GM19468 (cell line): ENCODE data around the gene PDHX.
"Not testable (repeated sequence)": the region's sequence is repeated elsewhere in the genome, so short reads cannot be mapped to it uniquely, and the experiment has no call there.

Experiments
- ATAC-seq: cut with Tn5 transposase; IDR thresholded peaks from one replicate; pipeline ENCODE4 v1.9.1; 2021; ENCODE audit warnings: mild to moderate bottlenecking, moderate library complexity, moderate number of reproducible peaks; ENCODE audit not compliant: unreplicated experiment; ENCODE audit errors: extremely low read depth

Gene PDHX

DNA sequence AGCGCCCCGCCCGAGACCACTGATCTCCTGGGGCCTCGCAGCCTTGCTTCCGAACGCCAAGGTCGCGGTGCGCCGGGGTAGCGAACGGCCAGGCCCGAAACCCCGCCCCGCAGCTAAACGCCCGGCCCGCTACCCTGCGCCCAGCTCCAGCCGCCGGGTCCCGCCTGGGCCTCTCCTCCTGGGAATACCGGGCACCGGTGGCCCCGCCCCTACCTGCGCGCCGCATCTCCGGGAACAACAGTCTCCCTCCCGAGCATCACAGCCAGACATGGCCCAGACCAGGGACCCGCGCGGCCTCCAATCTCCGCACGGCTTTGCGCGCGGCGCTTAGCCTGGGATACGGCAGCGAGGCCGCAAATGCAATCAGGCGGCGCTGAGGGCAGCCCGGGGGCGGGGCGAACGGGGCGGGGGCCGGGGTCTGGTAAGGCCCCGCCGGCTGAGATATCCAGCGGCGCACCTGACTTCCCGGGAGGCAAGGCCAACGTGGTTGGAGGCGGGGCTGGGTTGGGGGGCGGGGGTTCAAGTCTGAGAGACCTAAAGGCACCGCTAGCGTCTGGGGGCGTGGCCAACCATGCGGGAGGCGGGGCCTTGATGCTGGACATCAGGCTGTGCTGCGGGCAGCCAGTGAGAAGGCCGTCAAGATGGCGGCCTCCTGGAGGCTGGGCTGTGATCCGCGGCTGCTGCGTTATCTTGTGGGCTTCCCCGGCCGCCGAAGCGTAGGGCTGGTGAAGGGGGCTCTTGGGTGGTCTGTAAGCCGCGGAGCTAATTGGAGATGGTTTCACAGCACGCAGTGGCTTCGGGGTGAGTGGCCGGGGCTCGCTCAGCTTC lies at the start of gene PDHX, which contains the start of gene APIP:
Gene PDHX (plus strand): TSS at position 604 of the 828 bp plus-strand sequence. CDS start 38 bp downstream, at position 642.
Gene APIP (minus strand): TSS at position 365 of the 828 bp plus-strand sequence. CDS start 95 bp downstream, at position 270.
- ATAC-seq, result peak; percentile 79

GRCh38 chr11:34869425-34869824 lies 47.0 kb upstream of the PDHX start:
- ATAC-seq, result no peak

DNA sequence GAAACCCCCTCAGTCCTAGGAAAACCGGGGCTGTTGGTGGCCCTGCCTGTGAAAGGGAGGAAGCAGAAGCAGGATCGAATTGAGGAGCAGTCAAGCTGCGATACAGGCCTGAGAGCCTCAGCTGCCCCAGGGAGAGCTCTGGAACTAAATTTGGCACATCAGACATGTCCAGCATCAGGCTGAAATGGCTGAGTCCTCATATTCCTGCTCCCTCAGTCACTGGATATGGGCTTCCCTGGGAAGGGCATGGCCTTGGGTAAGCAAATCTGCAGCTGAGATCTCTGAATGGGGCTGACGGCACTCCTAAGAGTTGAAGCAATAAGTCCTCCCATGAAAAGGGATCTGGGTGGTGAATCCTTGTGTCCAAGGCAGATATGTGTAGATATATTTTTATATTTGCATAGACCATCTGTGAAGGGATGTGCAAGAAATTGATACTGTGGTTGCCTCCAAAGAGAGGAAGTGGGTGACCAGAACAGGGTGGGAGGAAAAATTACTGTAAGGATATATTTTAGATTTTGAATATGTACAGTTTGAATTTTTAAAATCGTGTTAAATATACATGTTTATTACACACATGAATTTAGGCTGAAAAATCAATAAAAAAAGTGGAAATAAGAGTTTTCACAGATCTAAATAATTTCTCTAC lies 45.7 kb upstream of the PDHX start:
- no peak for ATAC-seq

DNA sequence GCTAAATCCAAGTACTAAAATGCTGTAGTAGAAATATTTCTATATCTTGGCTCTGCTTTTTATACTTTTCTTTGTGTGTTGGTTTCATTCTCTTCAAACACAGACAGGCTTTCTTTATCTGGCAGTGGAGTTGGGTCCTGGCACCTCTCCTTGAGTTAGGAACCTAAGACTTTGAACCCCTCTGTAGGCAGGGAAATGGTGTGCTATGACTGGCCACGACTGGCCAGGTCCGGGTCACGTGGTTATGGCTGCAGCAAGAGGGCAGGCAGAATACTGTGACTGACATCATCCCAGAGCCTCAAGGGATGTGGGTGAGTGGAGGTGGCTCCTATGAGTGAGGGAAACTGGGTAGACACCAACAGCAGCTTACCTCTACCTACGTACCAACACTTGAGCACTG lies 42.2 kb upstream of the PDHX start:
- no peak for ATAC-seq

DNA sequence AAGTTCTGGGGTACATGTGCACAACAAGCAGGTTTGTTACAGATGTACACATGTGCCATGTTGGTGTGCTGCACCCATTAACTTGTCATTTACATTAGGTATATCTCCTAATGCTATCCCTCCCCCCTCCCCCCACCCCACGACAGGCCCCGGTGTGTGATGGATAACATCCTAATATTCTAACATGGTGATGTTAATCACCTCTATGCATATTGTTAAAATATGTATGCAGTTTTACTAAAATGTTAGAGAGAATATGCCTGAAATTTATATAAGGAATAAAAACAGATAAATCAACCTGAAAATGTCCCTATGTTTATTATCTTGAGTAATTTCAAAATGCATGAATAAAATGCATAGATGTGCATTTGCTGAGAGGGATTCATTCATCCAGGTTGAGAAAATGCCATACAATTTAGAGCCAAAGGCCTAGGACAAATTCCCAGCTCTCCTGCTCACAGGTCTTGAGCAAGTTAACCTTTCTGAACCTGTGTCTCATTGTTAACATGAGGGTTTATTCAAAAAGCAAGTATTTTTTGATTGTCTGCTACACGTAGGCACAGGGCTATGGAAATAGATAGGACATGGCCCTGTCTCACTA lies 38.9 kb upstream of the PDHX start:
- no peak for ATAC-seq

- ATAC-seq, result no peak
Observed at GRCh38 chr11:34881900-34882299, 34.5 kb upstream of the PDHX start.

DNA sequence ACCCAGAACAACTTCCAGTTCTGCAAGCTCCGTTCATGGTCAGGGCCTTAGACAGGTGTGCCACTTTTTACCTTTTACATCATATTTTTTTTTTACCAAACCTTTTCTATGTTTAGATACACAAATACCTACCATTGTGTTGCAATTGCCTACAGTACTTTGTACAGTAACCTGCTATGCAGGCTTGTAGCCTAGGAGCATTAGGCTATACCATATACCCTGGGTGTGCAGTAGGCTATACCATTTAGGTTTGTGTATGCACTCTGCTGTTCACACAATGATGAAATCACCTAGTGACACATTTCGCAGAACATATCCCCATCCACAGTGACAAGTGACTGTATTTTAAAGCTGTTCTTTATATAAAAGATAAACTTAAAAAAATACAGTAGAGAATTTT lies 29.8 kb upstream of the PDHX start:
- no peak for ATAC-seq

DNA sequence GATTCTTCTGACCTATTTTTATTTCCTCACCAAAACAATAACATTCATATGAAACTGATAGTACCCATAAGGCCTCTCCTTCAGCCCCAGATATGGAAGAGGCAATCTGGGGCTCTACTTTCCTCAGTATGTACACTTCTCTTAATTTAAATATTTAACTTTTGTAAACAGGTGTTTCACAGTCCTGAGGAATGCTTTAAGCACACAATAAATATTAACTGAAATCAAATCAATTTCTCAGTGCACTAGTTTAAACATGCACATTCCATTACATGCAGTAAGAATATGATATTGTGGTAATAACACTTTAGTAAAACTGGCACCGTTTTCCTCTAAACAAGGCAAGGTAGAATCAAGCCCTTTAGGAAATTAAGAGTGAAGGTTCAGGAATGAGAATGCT lies 29.2 kb upstream of the PDHX start:
- ATAC-seq, result no peak

- no peak for ATAC-seq
Observed at GRCh38 chr11:34890089-34890488, 26.3 kb upstream of the PDHX start.

GRCh38 chr11:34890812-34891211 lies 25.6 kb upstream of the PDHX start:
- ATAC-seq, result no peak

DNA sequence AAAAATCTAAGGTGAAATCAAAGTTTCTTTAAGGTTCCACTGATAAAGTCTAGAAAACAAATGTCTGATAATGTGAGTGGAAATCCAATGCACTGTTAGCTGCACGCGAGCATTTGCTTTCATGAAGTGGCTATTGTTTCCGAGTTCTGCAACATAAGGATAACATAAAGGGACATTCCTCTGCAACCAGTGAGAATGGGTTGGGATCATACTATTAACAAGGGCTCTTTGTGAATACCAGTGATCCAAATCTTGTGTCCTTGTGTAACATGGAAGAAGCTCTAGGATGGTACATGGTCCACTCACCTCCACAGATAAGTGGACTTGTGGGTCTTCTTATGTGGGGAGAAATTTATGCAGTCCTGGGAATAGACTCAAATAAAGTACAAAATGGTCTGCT lies 24.8 kb upstream of the PDHX start:
- ATAC-seq, result no peak

DNA sequence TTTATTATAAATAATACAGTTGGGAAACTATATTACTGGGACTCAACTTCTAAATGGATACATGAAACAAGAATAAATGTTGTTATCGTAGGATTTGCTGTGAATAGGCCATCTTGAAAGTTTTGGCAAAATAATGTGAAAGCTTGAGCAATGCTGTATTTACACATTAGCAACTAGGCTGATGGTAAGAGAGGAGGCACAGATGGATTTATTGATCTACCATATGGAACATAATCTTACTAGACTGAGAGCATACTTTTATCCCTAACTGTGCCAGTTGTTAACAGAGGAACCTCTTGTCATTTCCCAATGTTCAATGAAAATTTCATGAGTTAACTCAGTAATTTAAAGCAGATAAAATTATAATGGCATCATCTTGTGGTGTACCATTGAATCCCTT lies 23.0 kb upstream of the PDHX start:
- ATAC-seq, result no peak

GRCh38 chr11:34896191-34896590 lies 20.2 kb upstream of the PDHX start:
- not testable (repeated sequence) for ATAC-seq

DNA sequence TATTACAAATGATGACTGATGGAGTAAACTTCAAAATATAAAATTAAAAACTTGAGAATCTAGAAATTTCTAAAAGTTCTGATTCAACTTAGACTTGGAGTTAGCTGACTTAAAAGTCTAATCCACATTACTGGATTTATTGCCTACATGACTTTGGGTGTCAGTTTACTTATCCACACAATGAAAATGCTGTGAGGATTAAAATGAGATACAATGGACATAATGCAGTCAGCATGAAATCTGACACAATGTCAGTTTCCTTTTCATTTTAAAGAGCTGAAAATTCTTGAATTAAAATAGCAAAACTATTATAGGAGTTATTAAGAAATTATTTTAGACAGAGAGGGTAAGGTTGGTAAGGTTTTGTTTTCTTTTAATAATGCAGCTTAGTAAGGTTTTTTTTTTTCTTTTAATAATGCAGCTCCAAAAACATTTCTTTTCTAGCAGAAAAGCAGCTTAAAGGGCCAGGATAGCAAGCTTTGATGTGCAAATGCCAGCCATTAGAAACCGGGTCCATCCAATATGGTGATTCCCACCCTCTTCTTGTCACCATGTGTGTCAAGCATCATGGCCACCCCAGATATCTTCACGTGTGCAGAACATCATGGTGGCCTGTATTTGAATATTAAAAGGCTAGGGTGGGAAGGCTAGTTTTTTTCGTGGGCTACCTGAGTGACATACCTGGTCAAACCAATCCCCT lies 19.1 kb upstream of the PDHX start:
- no peak for ATAC-seq

DNA sequence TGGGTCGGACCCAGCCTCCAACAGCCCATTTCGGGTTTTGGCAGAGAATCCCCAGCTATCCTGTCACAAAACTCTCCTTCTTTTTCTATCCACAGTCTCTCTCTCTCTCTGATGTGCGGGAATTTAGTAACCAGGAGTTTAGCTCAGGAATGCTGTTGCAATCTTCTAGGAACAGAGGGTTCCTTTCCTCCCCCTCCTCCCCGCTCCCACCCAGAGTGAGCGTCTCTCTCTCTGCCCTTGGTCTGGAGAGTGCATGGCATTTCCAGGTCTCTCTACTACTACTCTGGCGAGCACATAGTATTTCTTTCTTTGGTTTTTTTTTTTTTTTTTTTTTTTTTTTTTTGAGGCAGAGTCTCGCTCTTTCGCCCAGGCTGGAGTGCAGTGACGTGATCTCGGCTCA lies 17.9 kb upstream of the PDHX start:
- ATAC-seq, result no peak

- ATAC-seq, result no peak
Observed at GRCh38 chr11:34899633-34900016, 16.8 kb upstream of the PDHX start.

- ATAC-seq, result no peak
Observed at GRCh38 chr11:34904421-34904955, 11.9 kb upstream of the PDHX start.

DNA sequence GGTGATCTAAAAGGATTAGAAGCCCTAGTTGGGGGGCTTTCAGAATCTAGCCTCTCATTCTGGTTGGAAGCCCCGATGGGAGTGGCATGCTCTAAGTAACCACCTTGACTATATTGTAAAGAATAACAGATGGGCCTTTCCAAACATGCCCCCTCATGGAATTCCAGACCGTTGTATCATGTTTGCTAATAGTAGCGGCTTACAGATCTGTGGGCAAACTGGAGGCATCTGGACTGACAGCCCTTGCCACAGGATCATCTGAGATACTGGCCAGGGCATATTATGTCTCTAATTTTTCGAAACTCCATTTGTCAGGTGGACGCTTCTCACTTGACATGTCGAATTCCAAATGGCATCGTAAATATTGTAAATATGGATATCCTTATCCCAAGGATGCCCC lies 10.8 kb upstream of the PDHX start:
- no peak for ATAC-seq

DNA sequence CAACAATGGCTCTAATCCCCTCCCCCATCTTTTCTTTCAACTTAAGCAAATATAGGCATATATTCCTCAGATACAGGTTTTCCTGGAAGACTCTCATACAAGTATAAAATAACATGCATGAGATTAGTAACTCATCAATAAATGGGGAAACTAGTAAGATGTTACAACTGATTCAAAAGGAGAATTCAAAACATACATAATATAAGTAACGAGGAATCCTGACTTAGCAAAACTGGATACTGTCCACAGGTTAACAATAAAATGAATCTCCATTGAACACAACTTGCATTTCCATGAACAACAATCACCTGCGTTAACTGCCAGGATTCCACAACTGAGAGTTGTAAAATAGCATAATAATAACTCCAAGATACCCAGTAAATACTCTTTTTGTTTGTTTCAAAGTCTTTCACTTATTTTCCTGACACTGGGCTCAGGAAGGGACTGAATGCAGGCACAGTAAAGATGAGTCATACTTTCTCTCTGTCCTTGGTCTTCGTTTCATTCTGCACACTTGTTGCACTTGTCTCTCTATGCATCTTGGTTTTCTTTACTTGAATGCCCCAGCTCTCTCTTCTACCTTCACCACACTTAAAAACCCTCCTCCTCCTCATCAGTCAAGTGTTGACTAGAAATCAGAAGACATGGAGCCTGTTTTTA lies 8.4 kb upstream of the PDHX start:
- no peak for ATAC-seq

DNA sequence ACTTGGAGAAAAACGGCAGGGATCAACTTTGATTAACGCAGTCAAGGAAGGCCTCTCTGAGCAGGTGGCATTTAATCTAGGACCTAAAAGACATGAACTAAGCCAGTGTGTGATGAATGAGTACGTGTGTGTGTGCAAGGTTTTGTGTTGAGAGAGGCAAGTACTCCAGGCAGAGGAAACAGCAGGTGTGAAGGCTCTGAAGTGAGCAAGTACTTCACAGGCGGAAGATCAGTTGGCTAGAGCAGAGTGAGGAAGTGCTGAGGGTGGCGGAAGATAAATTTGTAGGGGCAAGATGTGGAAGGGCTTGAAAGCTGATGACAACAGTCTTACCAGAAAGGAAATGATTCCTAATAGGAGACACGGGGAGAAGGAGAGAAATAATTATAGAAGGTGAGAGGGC lies 7.0 kb upstream of the PDHX start:
- ATAC-seq, result no peak
